ENCODE data around the gene MORC1.

DNA sequence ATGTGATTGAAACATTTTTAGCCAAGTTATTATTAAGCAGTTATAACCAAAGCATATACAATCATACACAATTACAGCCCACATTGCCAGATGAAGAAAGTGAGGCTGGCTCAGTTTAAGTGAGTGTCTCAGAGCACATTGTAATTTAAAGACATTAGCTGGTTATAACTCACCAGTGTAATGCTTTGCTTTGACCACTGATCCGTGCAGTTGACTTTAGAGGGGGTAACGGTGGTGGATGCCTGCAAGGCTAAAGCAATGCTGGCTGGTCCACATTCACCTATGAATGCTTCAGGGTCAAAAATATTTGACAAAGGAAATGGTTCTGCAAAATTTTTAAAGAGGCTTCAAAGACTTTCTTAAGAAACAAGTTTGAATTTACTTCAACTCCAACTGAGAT is 19.8 kb upstream of the MORC1 start:
- TF ChIP-seq, protein P1, sequence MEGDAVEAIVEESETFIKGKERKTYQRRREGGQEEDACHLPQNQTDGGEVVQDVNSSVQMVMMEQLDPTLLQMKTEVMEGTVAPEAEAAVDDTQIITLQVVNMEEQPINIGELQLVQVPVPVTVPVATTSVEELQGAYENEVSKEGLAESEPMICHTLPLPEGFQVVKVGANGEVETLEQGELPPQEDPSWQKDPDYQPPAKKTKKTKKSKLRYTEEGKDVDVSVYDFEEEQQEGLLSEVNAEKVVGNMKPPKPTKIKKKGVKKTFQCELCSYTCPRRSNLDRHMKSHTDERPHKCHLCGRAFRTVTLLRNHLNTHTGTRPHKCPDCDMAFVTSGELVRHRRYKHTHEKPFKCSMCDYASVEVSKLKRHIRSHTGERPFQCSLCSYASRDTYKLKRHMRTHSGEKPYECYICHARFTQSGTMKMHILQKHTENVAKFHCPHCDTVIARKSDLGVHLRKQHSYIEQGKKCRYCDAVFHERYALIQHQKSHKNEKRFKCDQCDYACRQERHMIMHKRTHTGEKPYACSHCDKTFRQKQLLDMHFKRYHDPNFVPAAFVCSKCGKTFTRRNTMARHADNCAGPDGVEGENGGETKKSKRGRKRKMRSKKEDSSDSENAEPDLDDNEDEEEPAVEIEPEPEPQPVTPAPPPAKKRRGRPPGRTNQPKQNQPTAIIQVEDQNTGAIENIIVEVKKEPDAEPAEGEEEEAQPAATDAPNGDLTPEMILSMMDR (conservative IDR thresholded peaks at IDR 0.05; ENCODE audit: low read length): no peak
- no peak for TF ChIP-seq EZH2phosphoT487 (IDR thresholded peaks at IDR 0.05; ENCODE audit: borderline replicate concordance)
